DLD1 (cell line): ENCODE measurements around the gene OSR1.
"Not testable (repeated sequence)": the region's sequence is repeated elsewhere in the genome, so short reads cannot be mapped to it uniquely, and the experiment has no call there.

Experiments
- in situ Hi-C: cut with HindIII; loops from 2 replicates; pipeline ENCODE4 v1.10.0; 2017; ENCODE audit warnings: low sequenced_read_pairs

OSR1 gene

DNA sequence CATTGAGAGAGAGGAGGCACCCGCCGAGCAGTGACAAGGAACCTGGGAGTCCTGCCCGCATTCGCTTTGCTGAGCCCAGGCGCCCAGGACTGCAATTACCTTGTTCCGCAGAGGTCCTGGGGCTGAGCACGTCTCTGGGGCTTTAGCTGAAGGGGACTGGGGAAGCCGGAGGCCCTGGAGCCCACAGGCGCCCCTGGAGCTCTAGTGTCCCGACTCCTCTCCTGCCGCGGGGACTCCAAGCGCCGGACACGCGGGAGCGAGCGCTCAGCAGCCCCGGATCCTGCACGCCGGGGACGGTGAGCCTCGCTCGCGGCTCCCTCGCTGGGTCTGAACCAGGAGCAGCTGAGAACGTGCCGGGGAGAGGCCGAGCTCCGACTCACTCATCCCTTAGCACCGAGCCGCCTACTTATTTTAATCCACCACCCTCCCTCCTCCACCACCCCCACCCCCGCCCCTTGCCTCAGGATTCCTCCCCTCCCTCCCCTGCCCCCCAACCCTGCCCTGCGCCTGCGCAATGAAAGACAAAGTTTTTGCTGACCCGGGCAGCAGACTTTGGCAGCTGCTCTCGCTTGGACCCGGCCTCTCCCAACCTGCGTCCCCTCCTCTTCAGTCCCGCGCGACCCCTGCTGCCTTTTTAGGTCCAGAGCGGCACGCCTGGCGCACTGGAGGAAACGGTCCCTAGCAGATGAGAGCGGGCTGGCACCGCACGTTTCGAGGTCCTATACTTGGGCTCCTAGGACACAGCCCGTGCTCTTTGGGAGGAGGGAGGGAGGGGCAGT is at the start of gene OSR1:
TSS of gene OSR1 (minus strand) at position 382 of the 779 bp plus-strand sequence. CDS start 4,818 bp downstream, outside the sequence.
- in situ Hi-C loops: loop anchor here (25.0 kb wide), 2 partner anchors 504 to 846 kb away; no protein-coding TSS in a partner anchor

DNA sequence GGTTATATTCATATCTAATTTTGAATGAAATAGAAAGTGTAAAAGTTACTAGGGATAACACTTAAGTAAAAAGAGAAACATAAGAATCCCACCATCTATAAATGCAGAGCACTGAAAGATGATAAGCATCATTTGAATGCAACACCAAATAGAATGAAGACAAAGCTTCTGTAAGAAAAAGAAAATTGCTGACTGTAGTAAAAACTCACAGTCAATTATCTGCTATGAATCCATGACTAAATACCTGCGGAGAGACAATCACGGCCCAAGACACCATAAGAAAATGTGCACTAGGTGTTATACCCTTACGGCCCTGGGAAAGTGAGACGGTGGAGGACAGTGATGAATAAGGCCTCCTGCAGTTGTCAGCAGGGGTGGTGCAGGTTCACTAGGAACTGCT is 45.4 kb upstream of the OSR1 start:
- in situ Hi-C loops: no loop called here

DNA sequence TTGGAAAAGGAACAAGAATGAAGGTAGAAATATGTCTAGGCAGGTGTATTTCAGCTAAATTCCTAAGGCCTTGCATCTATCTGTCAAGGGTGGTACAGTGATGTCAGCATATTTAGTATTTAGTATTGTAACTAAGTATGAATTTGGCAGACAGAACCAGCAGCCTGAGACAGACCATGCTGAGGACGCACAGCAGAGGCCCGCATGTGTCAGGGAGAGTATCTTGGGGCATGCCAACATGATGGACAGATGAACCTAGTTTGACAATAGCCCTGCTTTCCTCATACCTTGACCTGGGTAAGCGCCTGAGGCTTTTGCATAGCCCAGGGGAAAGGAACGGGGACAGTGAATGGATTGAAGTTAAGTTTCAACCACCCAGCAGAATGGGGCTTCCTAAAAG is 33.8 kb upstream of the OSR1 start:
- in situ Hi-C loops: no loop called here

DNA sequence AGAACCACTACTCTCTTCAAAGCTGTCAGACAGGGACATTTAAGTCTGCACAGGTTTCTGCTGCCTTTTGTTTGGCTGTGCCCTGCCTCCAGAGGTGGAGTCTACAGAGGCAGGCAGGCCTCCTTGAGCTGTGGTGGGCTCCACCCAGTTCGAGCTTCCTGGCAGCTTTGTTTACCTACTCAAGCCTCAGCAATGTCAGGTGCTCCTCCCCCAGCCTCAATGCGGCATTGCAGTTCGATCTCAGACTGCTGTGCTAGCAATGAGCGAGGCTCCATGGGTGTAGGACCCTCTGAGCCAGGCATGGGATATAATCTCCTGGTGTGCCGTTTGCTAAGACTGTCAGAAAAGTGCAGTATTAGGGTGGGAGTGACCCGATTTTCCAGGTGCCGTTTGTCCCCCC is 31.0 kb upstream of the OSR1 start:
- in situ Hi-C loops: not testable (repeated sequence)

DNA sequence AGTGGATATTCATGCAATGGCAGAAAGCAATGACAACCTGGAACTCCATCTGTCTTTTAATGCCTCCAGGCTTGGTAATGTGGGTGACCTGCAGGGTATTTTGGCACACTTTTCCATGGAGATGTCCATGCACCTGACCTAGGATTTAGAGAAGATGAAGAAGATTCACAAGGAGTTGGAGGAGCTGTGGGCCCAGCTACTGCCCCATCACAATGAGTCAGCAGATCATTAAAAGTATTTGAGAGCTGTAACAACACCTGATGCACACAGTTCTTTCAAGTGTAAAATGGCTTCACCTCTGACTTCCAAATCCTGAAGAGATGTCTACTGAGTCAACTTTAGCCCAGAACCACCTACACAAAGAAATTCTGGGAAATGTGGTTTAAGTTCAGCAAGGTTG is 22.1 kb upstream of the OSR1 start:
- in situ Hi-C loops: no loop called here

DNA sequence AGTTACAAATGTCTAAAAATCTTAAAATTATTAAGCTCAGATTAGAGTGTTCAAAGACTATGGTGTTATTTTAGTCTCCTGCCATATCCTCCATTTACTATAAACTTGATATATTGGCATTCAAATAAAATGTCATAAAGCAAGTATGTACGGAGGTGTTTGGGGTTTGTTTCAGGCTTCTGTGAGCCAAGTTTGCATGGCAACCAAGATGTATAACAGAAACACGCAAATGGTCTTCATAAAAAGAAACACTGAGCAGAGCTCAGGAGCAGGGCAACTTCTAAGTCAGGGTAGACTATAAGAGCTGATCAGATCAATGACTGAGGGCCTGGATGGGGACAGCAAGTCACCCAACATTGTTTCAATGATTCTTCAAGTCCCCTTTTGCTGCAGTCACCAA is 20.5 kb upstream of the OSR1 start:
- in situ Hi-C loops: no loop called here

DNA sequence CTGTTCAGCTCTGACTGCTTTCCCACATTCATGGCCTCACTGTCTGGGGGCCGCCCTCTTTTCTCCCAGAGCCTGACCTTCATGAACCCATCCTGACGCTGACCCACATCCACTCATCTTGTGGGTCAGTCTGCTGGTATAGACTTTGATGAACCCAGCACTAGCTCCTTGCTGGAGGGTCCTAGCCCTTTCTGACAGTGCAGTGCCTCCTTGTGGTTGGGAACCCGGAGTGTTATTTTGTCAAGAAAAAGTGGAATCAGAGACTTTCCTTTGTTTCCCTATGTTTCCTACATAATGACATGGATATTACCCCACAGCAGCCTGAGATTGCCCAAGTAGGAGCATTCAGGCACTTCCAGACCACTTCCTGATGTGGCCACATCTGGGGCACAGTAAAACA is 19.3 kb upstream of the OSR1 start:
- in situ Hi-C loops: no loop called here

DNA sequence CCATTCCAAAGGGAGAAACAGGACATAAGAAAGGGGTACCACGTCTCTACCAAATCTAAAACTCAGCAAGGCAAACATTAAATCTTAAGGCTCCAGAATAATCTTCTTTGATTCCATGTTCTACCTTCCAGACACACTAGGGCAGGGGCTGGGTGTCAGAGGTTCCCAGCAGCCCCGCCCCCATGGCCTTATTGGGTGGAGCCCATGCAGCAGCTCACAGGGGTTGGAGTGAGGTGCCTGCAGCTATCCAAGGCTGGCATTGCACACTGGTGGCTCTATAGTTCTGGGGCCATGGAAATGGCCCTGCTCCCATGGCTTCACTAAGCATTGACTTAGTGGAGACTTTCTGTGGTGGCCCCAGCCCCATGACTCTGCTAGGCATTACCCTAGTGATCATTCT is 14.9 kb upstream of the OSR1 start:
- in situ Hi-C loops: loop anchor here (25.0 kb wide), 2 partner anchors 489 to 861 kb away; no protein-coding TSS in a partner anchor

DNA sequence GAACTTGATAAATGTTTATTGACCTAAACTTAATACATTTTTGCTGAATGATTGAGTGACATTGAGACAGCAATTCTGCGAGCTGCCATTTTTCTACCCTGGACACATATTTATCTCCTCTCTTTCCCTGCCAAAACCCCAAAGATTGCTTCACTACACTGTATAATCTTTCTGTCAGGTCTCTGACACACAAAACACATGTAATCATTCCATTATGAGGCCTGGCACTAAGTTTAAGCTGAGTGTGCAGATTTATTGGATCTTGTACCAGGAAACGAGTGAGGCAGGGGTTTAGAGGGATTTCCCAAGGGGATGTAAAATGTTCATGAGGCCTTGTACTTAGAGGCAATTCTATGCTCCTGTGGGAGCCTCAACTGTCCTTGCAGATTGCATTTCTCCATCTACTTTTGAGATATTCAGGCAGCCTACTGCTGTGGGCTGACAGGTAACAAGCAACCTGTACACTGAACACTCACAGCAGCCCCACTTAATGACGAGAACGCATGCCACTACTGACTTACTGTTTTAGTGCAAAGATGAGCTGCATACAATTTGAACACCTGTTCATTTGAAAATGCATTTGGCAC is 13.7 kb upstream of the OSR1 start:
- in situ Hi-C loops: loop anchor here (25.0 kb wide), 2 partner anchors 490 to 860 kb away; no protein-coding TSS in a partner anchor

DNA sequence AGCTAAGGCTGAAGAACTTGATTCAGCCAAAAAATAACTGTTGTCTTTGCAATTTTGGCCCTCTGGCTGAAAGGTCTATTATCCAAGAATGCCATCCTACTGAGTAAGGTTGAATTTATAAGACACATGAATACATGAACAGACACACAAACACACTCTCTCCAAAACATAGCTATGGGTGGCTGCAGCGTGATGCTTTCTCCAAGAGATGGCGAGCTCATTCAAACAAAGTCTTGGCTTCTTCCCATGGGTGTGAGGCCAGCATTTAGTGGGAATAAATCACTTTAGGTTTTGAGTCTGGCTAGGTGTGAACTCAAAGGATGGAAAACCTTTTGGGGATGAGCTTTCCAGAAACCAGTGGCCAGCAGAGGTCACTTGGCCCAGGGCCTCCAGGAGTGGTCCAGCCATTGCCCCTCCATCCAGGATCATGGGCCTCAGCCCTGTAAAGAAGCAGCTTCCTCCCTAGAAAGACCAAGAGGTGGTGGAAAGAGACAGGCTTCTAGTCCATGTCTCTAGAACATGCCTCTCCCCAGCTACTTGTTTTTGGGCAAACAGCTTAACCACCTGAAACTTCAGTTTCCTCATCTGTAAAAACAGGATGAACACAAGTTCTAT is 11.0 kb upstream of the OSR1 start:
- in situ Hi-C loops: loop anchor here (10.0 to 25.0 kb wide), 3 partner anchors 55 to 857 kb away; no protein-coding TSS in a partner anchor

DNA sequence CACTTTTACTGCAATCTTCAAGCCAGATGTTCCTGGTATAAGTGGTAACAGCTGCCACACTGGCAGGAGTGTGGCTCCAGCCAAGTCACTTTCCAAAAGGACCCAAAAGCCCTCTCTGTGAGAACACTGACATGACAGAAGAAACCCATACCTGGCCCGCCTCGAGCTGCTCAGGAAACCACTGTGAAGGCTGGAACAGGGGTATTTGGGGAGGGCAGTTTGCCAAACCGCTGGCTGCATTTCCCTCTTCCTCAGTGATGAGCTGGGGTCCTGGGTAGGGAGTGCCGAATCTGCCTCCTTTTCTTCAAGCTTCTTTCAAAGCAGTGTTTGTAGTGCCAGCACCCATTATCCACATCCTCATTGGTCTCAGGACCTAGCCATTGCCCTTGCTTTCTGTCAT is 10.3 kb upstream of the OSR1 start:
- in situ Hi-C loops: loop anchor here (10.0 to 25.0 kb wide), 3 partner anchors 56 to 856 kb away; no protein-coding TSS in a partner anchor

DNA sequence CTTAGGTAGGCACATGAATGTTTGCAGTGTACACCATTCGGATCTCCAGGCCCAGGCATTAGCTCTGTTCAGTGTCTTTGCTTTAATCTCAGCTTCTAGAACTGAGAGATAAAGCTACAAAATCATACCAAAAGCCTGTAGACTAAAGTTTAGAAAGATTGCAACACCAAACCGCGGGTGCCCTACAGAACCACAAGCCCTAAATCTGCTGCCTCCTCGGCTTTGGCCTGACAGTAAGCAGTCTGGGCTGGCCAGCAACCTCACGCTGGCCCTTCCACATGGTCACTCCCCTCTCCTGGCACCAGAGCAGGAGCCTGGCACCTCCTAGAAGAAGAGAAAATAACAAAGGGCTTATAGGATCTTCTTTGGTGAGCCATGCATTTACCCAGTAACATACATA is 8.9 kb upstream of the OSR1 start:
- in situ Hi-C loops: loop anchor here (10.0 to 25.0 kb wide), 3 partner anchors 57 to 855 kb away; no protein-coding TSS in a partner anchor

DNA sequence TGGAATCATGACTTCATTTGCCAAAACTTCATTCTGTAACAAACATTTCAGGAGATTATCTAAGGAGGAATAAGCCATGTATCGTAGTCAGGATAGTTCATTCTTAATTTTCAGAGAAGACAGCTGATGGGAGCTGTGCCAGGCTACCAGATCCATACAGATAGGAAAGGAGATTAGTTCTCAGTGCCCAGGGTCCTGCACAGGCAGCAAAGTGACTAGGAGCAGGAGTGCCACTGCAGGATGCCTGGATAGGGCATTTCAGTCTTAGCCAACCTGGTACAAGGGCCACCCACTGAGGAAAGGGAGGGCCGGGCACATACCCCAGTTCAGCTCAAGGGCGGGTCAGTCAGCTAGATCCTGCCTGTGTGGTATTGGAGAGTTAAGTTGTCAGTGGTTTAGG is 6.7 kb upstream of the OSR1 start:
- in situ Hi-C loops: loop anchor here (10.0 to 25.0 kb wide), 3 partner anchors 60 to 853 kb away; no protein-coding TSS in a partner anchor

DNA sequence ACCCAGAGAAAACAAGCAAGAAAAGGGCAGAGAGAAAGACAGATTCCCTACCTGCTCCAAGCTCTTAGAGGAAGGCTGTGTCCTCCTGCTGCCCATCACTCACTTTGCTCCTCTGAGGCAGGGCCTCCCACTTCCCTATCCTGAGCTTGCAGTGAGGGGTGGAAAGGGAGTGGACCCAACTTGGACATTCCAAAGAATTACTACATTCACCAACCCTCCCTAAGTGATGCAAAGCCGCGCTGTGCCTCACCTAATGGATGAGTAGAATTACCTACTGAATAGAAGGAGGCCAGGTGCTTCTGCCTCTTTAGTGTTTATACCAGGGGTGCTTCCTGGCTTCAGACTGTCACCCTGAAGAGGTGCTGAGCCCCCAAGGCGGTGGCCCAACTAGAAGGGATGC is 5.6 kb upstream of the OSR1 start:
- in situ Hi-C loops: loop anchor here (10.0 to 25.0 kb wide), 3 partner anchors 61 to 852 kb away; no protein-coding TSS in a partner anchor

DNA sequence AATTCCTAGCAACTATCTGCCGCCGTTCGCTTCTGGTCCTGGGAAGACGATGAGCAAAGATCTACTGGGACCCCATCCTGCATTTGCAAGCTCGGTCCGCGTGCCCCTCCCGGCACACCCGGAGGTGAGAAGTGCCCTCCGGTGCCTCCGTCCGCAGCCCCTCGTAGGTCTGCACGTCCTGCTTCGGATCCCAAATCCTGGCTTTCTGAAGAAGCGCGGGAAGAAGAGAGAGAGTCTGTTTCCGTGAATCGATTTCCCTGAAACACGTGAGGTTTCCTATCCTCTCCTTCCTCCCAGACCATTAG is 5.0 kb upstream of the OSR1 start:
- in situ Hi-C loops: loop anchor here (10.0 to 25.0 kb wide), 3 partner anchors 61 to 851 kb away; no protein-coding TSS in a partner anchor

DNA sequence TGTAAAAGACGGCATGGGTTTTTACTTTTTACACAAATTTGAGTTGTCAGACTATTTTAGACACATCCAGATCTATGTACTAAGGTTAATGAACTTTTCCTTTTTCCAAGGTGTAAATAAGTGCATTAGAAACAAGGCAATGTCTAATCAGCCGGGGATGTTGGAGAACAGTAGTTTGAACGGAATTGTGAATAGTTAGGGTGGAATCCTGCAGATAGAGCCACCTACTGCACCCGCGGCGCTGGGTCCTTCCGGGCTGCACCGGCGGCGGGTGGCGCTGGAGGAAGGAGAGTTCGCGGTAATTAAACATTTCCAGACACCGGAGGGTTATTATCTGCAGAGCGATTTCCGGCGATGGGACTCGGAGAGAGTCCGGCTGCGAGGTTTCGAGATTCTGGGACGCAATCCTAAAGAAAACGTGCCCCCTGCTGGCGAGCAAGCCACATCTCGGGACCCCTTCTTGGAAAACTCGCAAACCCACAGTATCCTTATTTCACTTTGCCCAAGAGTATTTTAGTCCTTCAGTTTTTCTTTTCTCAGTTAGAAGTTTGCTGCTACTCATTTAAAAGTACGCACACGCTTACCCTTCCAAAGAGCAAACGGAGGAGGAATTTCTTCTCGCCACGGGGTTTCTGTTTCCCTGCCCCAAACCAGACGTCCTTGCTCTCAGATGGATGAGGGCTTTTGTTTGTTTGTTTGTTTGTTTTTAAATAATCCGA is 4.5 kb upstream of the OSR1 start:
- in situ Hi-C loops: loop anchor here (10.0 to 25.0 kb wide), 3 partner anchors 62 to 851 kb away; no protein-coding TSS in a partner anchor

DNA sequence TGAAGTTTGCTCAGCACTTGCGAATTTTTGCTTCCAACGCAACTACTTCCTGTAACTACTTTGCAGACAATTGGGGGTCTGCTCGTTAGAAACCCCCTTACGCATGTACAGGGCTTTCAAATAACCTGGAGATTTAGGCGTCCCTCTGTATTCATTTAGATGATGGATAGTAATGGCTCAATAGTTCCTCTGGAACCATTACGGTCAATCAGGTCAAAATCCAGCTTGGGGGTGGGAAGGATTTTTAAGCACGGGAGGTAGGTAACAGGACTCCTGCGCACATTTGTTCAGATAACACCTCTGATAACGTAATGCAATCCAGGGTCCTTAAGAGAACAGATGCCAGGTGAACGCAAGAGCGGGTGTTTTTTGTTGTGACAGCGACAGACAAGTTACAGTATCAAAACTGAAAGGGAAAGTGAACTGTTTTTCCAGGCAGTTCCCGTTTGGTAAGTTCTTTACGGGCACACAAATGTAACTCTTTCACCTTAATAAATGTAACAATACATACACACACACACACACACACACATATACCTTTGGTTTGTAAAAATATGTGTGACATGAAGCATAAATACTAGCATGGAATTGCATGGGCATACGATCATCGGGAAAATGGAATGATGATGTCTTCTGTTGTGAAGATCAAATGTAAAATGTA is 3.8 kb upstream of the OSR1 start:
- in situ Hi-C loops: loop anchor here (10.0 to 25.0 kb wide), 3 partner anchors 63 to 850 kb away; no protein-coding TSS in a partner anchor

DNA sequence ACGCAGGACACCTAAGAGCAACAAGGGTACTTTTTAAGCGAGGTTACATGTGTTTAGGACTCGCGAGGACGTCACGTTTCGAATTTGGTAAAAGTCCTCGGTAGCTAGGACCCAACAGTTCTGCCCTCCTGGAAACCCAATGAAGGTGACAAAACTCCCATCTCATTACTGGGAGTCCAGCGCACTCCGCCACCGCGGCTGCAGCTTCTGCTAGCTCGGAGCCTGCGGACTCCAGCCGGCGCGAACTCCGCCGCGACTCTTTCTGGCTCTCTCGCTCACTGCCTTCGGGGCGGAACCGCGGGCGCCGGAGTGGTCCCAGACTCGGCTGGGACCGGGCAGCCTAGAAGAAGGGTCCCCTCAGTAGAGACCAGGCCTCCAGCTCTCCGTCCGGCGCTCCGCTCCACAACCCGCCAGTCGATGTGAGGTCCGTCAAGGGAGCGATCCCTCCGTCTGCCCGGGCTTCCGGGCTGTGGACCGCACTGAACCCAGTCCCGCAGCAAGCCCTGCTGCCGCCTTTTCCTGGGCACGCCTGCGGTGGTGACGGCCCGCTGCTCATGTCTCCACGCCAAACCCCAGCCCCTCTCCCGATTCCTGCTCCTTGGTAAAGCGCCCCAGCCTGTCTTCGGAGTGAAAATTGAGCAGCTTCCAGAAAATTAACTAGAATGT is 3.0 kb upstream of the OSR1 start:
- in situ Hi-C loops: loop anchor here (10.0 to 25.0 kb wide), 3 partner anchors 63 to 849 kb away; no protein-coding TSS in a partner anchor

DNA sequence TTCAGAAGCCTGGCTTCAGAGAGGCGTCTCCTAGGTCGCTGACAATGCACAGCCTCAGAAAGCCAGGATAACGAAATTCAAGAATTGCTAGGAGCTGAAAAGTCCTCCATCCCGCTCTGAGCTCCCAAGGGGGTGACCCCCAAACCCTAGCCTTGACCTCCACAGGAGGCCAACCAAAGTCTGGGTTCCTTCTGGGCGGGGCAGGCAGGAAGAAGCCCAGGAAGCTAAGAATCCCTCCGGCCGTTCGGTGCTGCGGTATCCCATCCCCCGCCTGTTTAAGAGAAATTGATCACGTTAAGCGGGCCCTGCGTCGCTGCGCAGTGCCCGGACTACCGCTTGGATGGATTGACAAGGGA is 2.5 kb upstream of the OSR1 start:
- in situ Hi-C loops: loop anchor here (10.0 to 25.0 kb wide), 3 partner anchors 64 to 849 kb away; no protein-coding TSS in a partner anchor
